ENCODE measurements around the gene TBC1D2B.

The TBC1D2B gene

DNA sequence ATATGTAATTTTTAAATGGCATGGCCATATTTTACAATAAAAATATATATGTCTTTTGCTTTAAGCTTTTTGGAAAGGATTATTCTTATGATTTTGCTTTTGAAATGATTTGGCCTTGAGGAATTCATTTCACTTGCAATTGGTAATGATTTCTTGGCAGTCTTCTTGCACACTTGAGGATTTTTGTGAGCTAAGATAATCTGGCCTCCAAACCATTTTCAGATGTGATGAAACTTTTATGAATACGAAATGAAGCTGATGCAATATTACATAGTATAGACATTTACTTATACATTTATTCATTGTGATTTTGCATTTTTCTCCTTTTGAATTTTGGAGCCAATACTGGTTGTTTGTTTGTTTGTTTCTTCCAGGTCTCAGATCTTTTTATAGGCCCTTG lies 8.4 kb upstream of the TBC1D2B start:
- Mint-ChIP-seq H3K9me3 (no peaks in the 10 kb centered on the region), H3K27me3 (ENCODE audit: low read depth, poor library complexity) (no peaks in the 10 kb centered on the region), H3K4me3 (no peak overlapping the region), H3K36me3 (ENCODE audit: low read depth) (no peaks in the 10 kb centered on the region), H3K27ac (no peak overlapping the region), H3K4me1 (peaks cover 5% of the 10 kb centered on the region)
- DNase-seq = no peak
- TF ChIP-seq, protein P1, sequence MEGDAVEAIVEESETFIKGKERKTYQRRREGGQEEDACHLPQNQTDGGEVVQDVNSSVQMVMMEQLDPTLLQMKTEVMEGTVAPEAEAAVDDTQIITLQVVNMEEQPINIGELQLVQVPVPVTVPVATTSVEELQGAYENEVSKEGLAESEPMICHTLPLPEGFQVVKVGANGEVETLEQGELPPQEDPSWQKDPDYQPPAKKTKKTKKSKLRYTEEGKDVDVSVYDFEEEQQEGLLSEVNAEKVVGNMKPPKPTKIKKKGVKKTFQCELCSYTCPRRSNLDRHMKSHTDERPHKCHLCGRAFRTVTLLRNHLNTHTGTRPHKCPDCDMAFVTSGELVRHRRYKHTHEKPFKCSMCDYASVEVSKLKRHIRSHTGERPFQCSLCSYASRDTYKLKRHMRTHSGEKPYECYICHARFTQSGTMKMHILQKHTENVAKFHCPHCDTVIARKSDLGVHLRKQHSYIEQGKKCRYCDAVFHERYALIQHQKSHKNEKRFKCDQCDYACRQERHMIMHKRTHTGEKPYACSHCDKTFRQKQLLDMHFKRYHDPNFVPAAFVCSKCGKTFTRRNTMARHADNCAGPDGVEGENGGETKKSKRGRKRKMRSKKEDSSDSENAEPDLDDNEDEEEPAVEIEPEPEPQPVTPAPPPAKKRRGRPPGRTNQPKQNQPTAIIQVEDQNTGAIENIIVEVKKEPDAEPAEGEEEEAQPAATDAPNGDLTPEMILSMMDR (IDR thresholded peaks at IDR 0.05) = no peak

DNA sequence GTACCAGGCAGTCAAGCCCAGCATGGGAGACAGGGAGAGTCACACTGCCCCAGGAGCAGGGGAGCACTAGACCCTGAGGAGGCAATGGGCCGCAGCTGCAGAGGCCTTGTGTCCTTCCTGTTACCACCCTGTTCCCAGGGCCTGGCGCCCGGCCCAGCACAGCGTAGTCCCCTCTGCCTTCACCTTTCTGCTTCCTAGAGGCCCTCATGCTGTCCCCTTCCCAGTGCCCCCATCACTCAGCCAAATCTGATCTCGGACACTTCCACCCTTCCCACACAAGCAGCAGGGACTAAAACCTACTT lies 6.9 kb upstream of the TBC1D2B start:
- H3K27ac Mint-ChIP-seq = no peak overlapping the region
- H3K27me3 Mint-ChIP-seq (ENCODE audit: low read depth, poor library complexity) = peaks cover 4% of the 10 kb centered on the region
- TF ChIP-seq, protein P1 (IDR thresholded peaks at IDR 0.05) = no peak
- no peak overlapping the region for H3K4me3 Mint-ChIP-seq
- no peaks in the 10 kb centered on the region for H3K36me3 Mint-ChIP-seq (ENCODE audit: low read depth)
- peaks cover 5% of the 10 kb centered on the region for H3K4me1 Mint-ChIP-seq
- DNase-seq = no peak
- no peaks in the 10 kb centered on the region for H3K9me3 Mint-ChIP-seq

DNA sequence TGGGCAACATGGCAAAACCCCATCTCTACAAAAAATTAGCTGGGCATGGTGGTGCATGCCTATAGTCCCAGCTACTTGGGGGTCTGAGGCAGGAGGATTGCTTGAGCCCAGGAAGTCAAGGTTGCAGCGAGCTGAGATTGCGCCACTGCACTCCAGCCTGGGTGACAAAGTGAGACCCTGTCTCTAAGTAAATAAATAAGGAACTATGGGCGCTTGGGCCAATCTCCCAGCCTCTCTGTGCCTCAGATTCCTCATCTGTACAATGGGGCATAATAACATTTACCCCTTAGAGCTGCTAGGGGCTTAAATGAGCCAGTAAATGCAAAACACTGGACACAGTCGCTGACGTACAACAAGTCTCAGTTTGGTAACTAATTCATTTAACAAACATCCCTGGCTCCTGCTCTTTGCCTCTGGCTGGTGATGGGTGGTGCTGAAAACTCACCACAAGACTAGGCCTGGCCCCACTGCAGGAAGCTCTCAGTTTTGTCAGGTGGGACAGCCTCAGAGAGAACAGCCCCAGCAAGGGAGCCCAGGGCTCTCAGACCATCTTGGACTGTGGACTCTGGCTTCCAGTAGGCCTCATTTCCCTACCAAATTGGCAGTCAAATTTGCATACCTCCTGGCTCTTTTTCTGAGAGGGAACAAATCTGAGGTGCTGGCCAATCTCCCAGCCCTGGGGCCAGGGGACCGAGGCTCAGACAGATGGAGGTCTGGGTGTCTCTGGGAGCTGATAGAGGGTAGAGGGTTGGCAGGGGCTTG lies 6.4 kb upstream of the TBC1D2B start:
- Mint-ChIP-seq H3K4me3 (no peak overlapping the region), H3K36me3 (ENCODE audit: low read depth) (no peaks in the 10 kb centered on the region), H3K4me1 (peaks cover 5% of the 10 kb centered on the region), H3K9me3 (no peaks in the 10 kb centered on the region), H3K27ac (no peak overlapping the region), H3K27me3 (ENCODE audit: low read depth, poor library complexity) (peaks cover 4% of the 10 kb centered on the region)
- TF ChIP-seq, protein P1 (IDR thresholded peaks at IDR 0.05) = no peak
- DNase-seq = no peak

DNA sequence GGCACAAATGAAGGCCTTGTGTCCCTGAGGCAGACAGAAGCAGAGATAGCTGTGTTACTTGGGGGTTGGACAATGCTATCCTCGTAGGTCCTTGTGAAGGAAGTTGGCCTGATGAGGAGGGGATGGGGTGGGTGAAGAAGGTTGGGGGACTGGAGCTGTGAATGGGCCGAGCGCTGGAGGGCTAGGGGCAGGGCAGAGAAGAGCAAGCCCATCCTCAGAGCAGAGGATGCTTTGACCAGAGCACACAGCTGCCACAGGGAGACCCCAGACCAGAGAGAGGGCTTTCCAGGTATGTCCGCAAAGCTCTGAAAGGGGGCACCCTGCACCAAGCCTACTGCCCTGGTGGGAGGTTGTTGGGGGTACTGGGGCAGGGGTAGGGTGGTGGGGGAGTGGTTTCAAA lies 5.7 kb upstream of the TBC1D2B start:
- DNase-seq = no peak
- H3K36me3 Mint-ChIP-seq (ENCODE audit: low read depth) = no peaks in the 10 kb centered on the region
- no peak overlapping the region for H3K4me3 Mint-ChIP-seq
- no peaks in the 10 kb centered on the region for H3K9me3 Mint-ChIP-seq
- H3K27me3 Mint-ChIP-seq (ENCODE audit: low read depth, poor library complexity) = peaks cover 7% of the 10 kb centered on the region
- TF ChIP-seq, protein P1 (IDR thresholded peaks at IDR 0.05) = no peak
- no peak overlapping the region for H3K27ac Mint-ChIP-seq
- peaks cover 5% of the 10 kb centered on the region for H3K4me1 Mint-ChIP-seq

DNA sequence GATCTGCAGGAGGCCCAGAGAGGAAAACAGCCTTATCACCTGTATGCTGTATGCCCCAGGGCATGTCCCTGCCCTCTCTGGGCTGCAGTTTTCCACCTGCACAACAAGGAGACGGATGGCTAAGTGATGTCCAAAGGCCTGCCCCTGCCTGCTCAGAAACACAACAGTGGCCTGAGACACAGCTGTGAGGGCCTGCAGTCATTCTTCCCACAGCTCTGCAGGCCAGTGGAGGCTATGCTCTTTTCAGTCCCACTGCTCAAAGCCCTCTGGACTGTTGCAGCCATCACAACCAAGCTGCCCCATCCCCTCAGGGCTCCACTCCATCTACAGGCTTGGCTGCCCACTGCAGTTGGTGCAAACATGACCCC lies 5.2 kb upstream of the TBC1D2B start:
- H3K4me1 Mint-ChIP-seq = peaks cover 5% of the 10 kb centered on the region
- no peak for DNase-seq
- no peaks in the 10 kb centered on the region for H3K36me3 Mint-ChIP-seq (ENCODE audit: low read depth)
- TF ChIP-seq, protein P1 (IDR thresholded peaks at IDR 0.05) = no peak
- H3K4me3 Mint-ChIP-seq = no peak overlapping the region
- H3K27ac Mint-ChIP-seq = no peak overlapping the region
- H3K27me3 Mint-ChIP-seq (ENCODE audit: low read depth, poor library complexity) = peaks cover 7% of the 10 kb centered on the region
- H3K9me3 Mint-ChIP-seq = no peaks in the 10 kb centered on the region

DNA sequence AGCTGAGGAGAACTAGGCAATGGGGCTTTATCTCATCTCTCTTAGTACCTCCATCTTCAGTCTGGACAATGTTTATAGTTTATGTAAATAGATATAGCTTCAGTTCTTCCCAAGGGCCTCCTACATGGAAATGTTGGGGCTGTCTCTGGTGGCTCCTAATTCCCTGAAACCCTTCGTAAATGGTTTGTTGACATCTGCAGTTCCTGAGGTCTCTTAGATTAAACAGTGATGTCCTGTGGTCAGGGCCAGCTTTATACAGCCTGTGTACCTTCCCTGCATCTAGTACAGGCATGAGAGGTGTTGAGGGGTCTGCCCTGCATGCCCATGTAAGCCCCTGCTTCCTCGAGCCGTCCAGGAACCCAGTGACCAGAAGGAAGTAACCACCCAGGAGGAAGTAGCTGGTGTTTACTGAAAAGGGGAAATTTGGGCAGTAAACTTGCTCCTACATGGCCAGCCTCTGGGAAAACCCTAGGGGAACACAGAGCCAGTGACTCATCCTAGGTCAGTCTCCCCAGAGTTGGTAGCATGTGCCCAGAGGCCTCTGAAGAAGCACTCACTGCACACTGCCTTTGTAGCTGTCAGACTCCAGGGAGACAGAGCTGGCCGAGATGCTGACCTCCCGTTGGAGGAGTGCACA lies 4.7 kb upstream of the TBC1D2B start:
- H3K27me3 Mint-ChIP-seq (ENCODE audit: low read depth, poor library complexity) = peaks cover 7% of the 10 kb centered on the region
- TF ChIP-seq, protein P1 (IDR thresholded peaks at IDR 0.05) = no peak
- peak overlapping the region; percentile 4 for H3K27ac Mint-ChIP-seq
- peaks cover 5% of the 10 kb centered on the region for H3K4me1 Mint-ChIP-seq
- H3K4me3 Mint-ChIP-seq = no peak overlapping the region
- no peaks in the 10 kb centered on the region for H3K36me3 Mint-ChIP-seq (ENCODE audit: low read depth)
- no peak for DNase-seq
- no peaks in the 10 kb centered on the region for H3K9me3 Mint-ChIP-seq

Measured in nephron progenitor cell (in vitro differentiated cells).